ENCODE data around the gene SYTL3. TPM values are rescaled to one million over a fixed set of nuclear protein-coding genes. Genes with fewer than 3 reads are reported as not detected.
"Not testable (repeated sequence)": the region's sequence is repeated elsewhere in the genome, so short reads cannot be mapped to it uniquely, and the experiment has no call there.

Gene SYTL3
- total RNA-seq, 4 donors from 2014 or later, result 2.4 to 6.4 (median 2.9) TPM

DNA sequence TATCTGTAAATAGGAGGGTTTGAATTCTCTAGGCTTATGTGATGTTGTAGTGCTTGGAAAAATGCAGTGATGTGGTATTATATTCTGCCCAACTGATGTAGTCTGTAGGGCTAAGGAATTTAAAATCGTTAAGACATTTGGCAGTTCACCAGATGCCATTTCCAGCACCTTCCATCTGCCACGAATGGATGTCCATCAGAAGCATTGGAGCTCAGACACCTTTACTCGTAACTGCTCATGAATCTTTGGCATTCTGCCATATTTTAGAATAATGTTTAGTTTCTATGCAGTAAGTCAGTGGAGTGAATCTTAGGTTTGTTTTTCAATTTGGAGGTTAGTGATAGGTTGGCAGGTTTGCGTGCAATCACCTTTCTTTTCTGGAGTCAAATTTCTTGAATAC, 2.4 kb upstream of the SYTL3 start:
- intact Hi-C loops (cut with DNase I; ENCODE audit: low total_unique reads), result no loop called here
- H3K4me1 ChIP-seq, result peaks cover 7 to 19% (median 17%) of the 10 kb centered on the region in 4 donors
- no peak for DNase-seq
- no peaks in the 10 kb centered on the region for H3K36me3 ChIP-seq
- H3K27ac ChIP-seq, result no peak overlapping the region
- H3K4me3 ChIP-seq, result no peak overlapping the region
- no peaks in the 10 kb centered on the region for H3K27me3 ChIP-seq
- in situ Hi-C loops (cut with MboI; ENCODE audit: low pct_ligation_motif_present in 1 of 4, low pct_unique_long_range_greater_than_20kb in 1 of 4, low sequenced_read_pairs in 3 of 4), result no loop called here
- WGBS, 2 donors (ENCODE audit: low coverage in 1 of 2), result 69 to 81% methylated on average over 3 to 4 of the region's 4 CpGs
- TF ChIP-seq EP300 (IDR thresholded peaks at IDR 0.05; ENCODE audit: low read depth), result no peak
- TF ChIP-seq POLR2AphosphoS5 (IDR thresholded peaks at IDR 0.05), result no peak
- TF ChIP-seq, protein P1, sequence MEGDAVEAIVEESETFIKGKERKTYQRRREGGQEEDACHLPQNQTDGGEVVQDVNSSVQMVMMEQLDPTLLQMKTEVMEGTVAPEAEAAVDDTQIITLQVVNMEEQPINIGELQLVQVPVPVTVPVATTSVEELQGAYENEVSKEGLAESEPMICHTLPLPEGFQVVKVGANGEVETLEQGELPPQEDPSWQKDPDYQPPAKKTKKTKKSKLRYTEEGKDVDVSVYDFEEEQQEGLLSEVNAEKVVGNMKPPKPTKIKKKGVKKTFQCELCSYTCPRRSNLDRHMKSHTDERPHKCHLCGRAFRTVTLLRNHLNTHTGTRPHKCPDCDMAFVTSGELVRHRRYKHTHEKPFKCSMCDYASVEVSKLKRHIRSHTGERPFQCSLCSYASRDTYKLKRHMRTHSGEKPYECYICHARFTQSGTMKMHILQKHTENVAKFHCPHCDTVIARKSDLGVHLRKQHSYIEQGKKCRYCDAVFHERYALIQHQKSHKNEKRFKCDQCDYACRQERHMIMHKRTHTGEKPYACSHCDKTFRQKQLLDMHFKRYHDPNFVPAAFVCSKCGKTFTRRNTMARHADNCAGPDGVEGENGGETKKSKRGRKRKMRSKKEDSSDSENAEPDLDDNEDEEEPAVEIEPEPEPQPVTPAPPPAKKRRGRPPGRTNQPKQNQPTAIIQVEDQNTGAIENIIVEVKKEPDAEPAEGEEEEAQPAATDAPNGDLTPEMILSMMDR (IDR thresholded peaks at IDR 0.05), result no peak
- TF ChIP-seq POLR2A (IDR thresholded peaks at IDR 0.05), result no peak
- H3K9me3 ChIP-seq, result no peaks in the 10 kb centered on the region

DNA sequence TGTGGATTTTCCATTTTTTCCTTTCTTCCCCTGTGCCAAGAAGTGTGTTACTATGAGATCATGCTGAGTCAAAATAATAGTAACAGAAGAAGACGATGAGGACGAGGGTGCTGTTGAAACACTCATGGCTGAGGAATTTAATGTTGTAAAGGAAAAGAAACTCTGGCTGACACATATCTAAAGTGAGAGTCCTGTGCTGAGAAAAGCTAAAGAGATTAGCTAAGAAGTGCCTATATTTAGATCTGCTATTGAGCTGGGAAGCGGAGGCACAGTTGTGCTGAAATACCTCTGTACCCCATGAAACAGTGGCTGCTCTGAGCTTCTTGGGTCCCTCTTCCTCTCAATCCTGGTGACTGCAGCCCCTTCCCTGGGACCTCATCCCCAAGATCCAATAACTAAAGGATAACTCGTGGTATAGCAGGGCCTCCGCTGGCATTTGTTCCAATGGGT, 1.1 kb upstream of the SYTL3 start:
- Histone ChIP-seq H3K4me3 (no peak overlapping the region), H3K27ac (peak overlapping the region; percentile 49 to 60 (median 53)), H3K27me3 (no peaks in the 10 kb centered on the region), H3K36me3 (no peaks in the 10 kb centered on the region), H3K4me1 (peaks cover 0 to 7% (median 6%) of the 10 kb centered on the region in 4 donors), H3K9me3 (no peaks in the 10 kb centered on the region)
- in situ Hi-C loops (cut with MboI; ENCODE audit: low pct_ligation_motif_present in 1 of 4, low pct_unique_long_range_greater_than_20kb in 1 of 4, low sequenced_read_pairs in 3 of 4) (no loop called here), intact Hi-C loops (cut with DNase I; ENCODE audit: low total_unique reads) (no loop called here)
- no peak for DNase-seq
- TF ChIP-seq EP300 (IDR thresholded peaks at IDR 0.05; ENCODE audit: low read depth) (no peak), POLR2AphosphoS5 (IDR thresholded peaks at IDR 0.05) (no peak), POLR2A (IDR thresholded peaks at IDR 0.05) (no peak)
- TF ChIP-seq, protein P1 (IDR thresholded peaks at IDR 0.05), result no peak
- WGBS, 2 donors (ENCODE audit: low coverage in 1 of 2), result 69 to 77% methylated on average over 5 of the region's 5 CpGs

DNA sequence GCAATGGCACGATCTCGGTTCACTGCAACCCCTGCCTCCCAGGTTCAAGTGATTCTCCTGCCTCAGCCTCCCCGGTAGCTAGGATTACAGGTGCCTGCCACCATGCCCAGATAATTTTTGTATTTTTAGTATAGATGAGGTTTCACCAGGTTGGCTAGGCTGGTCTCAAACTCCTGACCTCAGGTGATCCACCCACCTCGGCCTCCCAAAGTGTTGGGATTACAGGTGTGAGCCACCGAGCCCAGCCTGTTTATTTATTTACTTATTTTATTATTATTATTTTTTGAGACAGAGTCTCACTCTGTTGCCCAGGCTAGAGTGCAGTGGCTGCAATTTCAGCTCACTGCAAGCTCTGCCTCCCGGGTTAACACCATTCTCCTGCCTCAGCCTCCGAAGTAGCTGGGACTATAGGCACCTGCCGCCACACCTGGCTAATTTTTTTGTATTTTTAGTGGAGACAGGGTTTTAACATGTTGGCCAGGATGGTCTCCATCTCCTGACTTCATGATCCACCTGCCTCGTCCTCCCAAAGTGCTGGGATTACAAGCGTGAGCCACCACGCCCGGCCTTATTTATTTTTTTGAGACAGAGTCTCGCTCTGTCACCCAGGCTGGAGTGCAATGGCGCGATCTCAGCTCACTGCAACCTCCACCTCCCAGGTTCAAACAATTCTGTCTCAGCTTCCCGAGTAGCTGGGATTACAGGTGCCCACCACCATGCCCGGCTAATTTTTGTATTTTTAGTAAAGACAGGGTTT, 2.3 kb downstream of the SYTL3 start:
- in situ Hi-C loops (cut with MboI; ENCODE audit: low pct_ligation_motif_present in 1 of 4, low pct_unique_long_range_greater_than_20kb in 1 of 4, low sequenced_read_pairs in 3 of 4); H3K9me3 ChIP-seq; DNase-seq; H3K4me3 ChIP-seq; H3K27me3 ChIP-seq; H3K36me3 ChIP-seq; intact Hi-C loops (cut with DNase I; ENCODE audit: low total_unique reads): not testable (repeated sequence)
- Histone ChIP-seq H3K27ac (peak overlapping the region; percentile 50 to 85 (median 74)), H3K4me1 (peaks cover 0 to 25% (median 6%) of the 10 kb centered on the region in 4 donors)
- 88 to 93% methylated on average over 4 to 17 of the region's 17 CpGs for WGBS, 2 donors (ENCODE audit: low coverage in 1 of 2)

DNA sequence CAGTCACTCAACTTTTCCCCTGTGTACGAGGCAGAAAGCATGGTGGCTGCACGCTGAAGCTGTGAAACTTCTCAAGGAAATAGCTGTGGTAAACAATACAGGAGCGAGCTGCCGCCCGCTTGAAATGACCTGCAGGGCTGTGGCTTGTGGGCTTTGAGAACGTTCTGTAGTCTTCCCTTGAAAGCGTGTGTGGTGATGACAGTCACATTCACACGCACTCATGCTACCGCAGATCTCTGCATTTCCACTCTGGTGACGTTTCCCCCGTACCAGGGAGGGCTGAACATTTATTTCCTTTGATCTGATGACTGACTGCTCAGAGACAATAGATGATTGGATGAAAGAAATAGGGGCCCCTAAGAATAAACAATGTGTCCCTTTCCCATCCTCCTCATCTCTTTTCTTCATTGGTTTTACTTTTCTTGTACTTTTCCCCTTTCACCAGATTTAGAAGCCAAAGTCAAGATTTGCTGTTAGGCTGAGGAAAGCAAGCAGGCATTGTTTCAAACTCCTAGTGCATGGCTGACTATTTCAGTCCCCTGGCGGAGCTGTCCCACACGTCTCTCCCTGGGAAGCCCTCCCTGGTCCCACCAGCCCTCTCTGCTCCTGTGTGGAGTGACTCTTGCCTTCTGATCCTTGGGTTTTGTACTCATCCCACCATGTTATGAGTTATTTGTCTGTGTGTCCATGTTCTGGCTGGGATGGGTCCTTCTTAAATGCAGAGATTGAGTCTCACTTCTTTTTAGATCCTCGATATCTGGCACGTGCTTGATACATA, 3.9 kb downstream of the SYTL3 start:
- WGBS, 2 donors (ENCODE audit: low coverage in 1 of 2), result 61 to 66% methylated on average over 5 to 15 of the region's 15 CpGs

More for the DNA sequence above, 3.9 kb downstream of the SYTL3 start:
- no peaks in the 10 kb centered on the region for H3K27me3 ChIP-seq
- H3K4me1 ChIP-seq, result peaks cover 0 to 25% (median 6%) of the 10 kb centered on the region in 4 donors
- intact Hi-C loops (cut with DNase I; ENCODE audit: low total_unique reads) (no loop called here), in situ Hi-C loops (cut with MboI; ENCODE audit: low pct_ligation_motif_present in 1 of 4, low pct_unique_long_range_greater_than_20kb in 1 of 4, low sequenced_read_pairs in 3 of 4) (no loop called here)
- H3K27ac ChIP-seq, result peak overlapping the region; percentile 78 to 85 (median 81)
- DNase-seq, result peak; percentile 74
- TF ChIP-seq POLR2AphosphoS5 (IDR thresholded peaks at IDR 0.05), result peak in 2 of 3 donors; percentile 11 to 43
- TF ChIP-seq, protein P1 (IDR thresholded peaks at IDR 0.05), result no peak
- TF ChIP-seq EP300 (IDR thresholded peaks at IDR 0.05; ENCODE audit: low read depth), result peak; percentile 98
- H3K36me3 ChIP-seq, result no peaks in the 10 kb centered on the region
- H3K4me3 ChIP-seq, result no peak overlapping the region
- no peaks in the 10 kb centered on the region for H3K9me3 ChIP-seq
